ENCODE results near the gene CCDC102A. TPM values are rescaled to one million over a fixed set of nuclear protein-coding genes. Genes with fewer than 3 reads are reported as not detected.

The CCDC102A gene
- total and polyA plus RNA-seq, 10 of the 15 experiments (the other 5 are each of a cell fraction or from before 2014, with no cell fraction given) = 0.03 to 5.9 (median 2.4) TPM

GRCh38 chr16:57474671-57475661, 61.4 kb downstream of the CCDC102A start (continued):
- TF ChIP-seq KAT2A (conservative IDR thresholded peaks at IDR 0.05; ENCODE audit: control insufficient read depth, low read depth, low read length) (no peak), FOS (IDR thresholded peaks at IDR 0.05; ENCODE audit: borderline replicate concordance, extremely low read depth, insufficient read length) (no peak), MEF2A (IDR thresholded peaks at IDR 0.05; ENCODE audit: insufficient read depth, low read depth, low read length) (no peak), E4F1 (IDR thresholded peaks at IDR 0.05; ENCODE audit: borderline replicate concordance, partially characterized antibody) (no peak), LARP7 (IDR thresholded peaks at IDR 0.05) (no peak), DPF2 (IDR thresholded peaks at IDR 0.05) (no peak), NR2F1 (conservative IDR thresholded peaks at IDR 0.05) (no peak), USF1 (IDR thresholded peaks at IDR 0.05; ENCODE audit: borderline replicate concordance, extremely low read length, insufficient read depth, low read depth, low read length) (no peak)

All from GM12878 (cell line).